ENCODE measurements around the gene HSD17B12. TPM values are rescaled to one million over a fixed set of nuclear protein-coding genes. Genes with fewer than 3 reads are reported as not detected.

The HSD17B12 gene
- total and polyA plus RNA-seq, 2 of the 4 experiments (the other 2 are of a cell fraction), result 38.0 to 44.6 TPM

- in situ Hi-C loops (cut with MboI; ENCODE audit: low sequenced_read_pairs) (no loop called here), dilution Hi-C loops (cut with HindIII; ENCODE audit: low sequenced_read_pairs, unreplicated experiment) (no loop called here), intact Hi-C loops (cut with micrococcal nuclease) (no loop called here)
- no peak overlapping the region for H3K56ac ChIP-seq (ENCODE audit: extremely low read depth, insufficient read depth, low read length)
- H2AK5ac ChIP-seq (ENCODE audit: low read depth, low read length), result no peak overlapping the region
- H3K36me3 ChIP-seq (ENCODE audit: control insufficient read depth, insufficient read depth, low read length), result no peaks in the 10 kb centered on the region
- no peak overlapping the region for H3K4me2 ChIP-seq (ENCODE audit: low read depth, low read length)
- no peaks in the 10 kb centered on the region for H3K9me1 ChIP-seq (ENCODE audit: insufficient read depth, low read length)
- ChIA-PET CTCF (no interaction called here), POLR2A (ENCODE audit: unreplicated experiment) (no interaction called here)
- no peak overlapping the region for H3K4me3 ChIP-seq (ENCODE audit: insufficient read depth, low read depth, low read length)
- H3K23ac ChIP-seq (ENCODE audit: low read depth, low read length), result no peak overlapping the region
- no peak overlapping the region for H2BK120ac ChIP-seq (ENCODE audit: low read depth, low read length)
- H3K27me3 ChIP-seq (ENCODE audit: control insufficient read depth, insufficient read depth, low read length), result no peaks in the 10 kb centered on the region
- no peak overlapping the region for H3K14ac ChIP-seq (replicated peaks; ENCODE audit: low read depth, low read length)
- H3K4ac ChIP-seq (ENCODE audit: low read depth, low read length), result no peak overlapping the region
- no peak overlapping the region for H2BK15ac ChIP-seq (ENCODE audit: low read depth, low read length)
- no peak overlapping the region for H4K5ac ChIP-seq (ENCODE audit: low read depth, low read length)
- no peak overlapping the region for H3K9ac ChIP-seq (ENCODE audit: low read depth, low read length)
- peaks cover 2% of the 10 kb centered on the region; the same call in 1 of the 2 replicates for H3K4me1 ChIP-seq (ENCODE audit: control insufficient read depth, insufficient read depth, low read length)
- BruUV-seq (replicated peaks), result no TSS peak
- H2BK20ac ChIP-seq (ENCODE audit: low read depth, low read length), result no peak overlapping the region
- H2BK5ac ChIP-seq (ENCODE audit: low read depth, low read length, poor library complexity, severe bottlenecking), result no peak overlapping the region
- TF ChIP-seq MAFK (IDR thresholded peaks at IDR 0.05; ENCODE audit: low read depth, low read length), result no peak
- no peaks in the 10 kb centered on the region for H4K20me1 ChIP-seq (ENCODE audit: insufficient read depth, low read length)
- WGBS, 2 experiments (ENCODE audit: extremely low coverage in 2 of 2, insufficient read length in 1 of 2), result 100% methylated on average over 1 of the region's 4 CpGs; no CpG with 5 or more reads in 1 of the 2 experiments
- no peak overlapping the region for H3K27ac ChIP-seq (ENCODE audit: insufficient read depth, low read length)
- H4K8ac ChIP-seq (ENCODE audit: low read depth in 2 of 2, low read length in 2 of 2), result no peak overlapping the region
- no peak overlapping the region for H2AFZ ChIP-seq (replicated peaks; ENCODE audit: low read length, poor library complexity)
- peaks cover 0 to 6% of the 10 kb centered on the region in 2 experiments; a peak in 1 of 4 replicates for H3K79me1 ChIP-seq (ENCODE audit: low read depth in 1 of 2, low read length in 2 of 2)
- no peak for ATAC-seq (ENCODE audit: low read depth)
- no peaks in the 10 kb centered on the region for H3K9me3 ChIP-seq (ENCODE audit: control insufficient read depth, insufficient read depth, low read length)
- H3K18ac ChIP-seq (ENCODE audit: low read depth, low read length), result no peak overlapping the region
- no peak overlapping the region for H2AK9ac ChIP-seq (replicated peaks; ENCODE audit: low read depth, low read length, poor library complexity)
- no peak for DNase-seq
- H4K91ac ChIP-seq (ENCODE audit: insufficient read depth, low read depth, low read length), result no peak overlapping the region
These were observed 71.2 kb downstream of the HSD17B12 start for GRCh38 chr11:43751726-43752125.

All from IMR-90 (cell line).